Stimulated activated CD8-positive, alpha-beta memory T cell treated with anti-CD3 and anti-CD28 coated beads, Interleukin-7, amount 100 ng/mL, for 1 hour (primary cell): ENCODE data around the gene CDH18.

Experiments used
- DNase-seq, 2 donors: peaks; one replicate each; pipeline ENCODE4 v3.0.0-alpha.2; 2020; ENCODE audit warnings: low read depth in 2 of 2

The CDH18 gene

GRCh38 chr5:19987612-19988361 lies at the start of gene CDH18:
CDH18 (minus strand) TSS chr5:19988200; CDS start chr5:19838986, 149,214 bp downstream.
- DNase-seq, result no peak

- DNase-seq, result no peak
Observed at GRCh38 chr5:20034717-20035116, 46.7 kb upstream of the CDH18 start.

DNA sequence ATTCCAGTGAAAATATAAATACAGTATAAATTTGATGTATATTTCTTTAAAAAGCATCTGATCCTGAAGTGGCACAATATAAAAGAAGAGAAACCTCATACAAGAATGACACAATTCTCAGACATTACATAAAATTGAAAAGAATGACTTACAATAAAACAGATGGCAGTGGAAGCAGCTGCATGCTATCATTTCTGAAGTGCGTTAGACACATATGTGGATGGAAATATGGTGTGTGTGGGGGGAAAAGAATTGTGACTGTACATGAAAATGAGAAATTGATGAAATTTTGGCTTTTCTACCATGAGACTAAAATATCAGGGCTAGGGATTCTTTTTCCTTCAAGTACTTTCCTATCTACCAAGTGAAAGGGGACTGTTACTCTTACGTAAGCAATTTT lies 45.9 kb upstream of the CDH18 start:
- DNase-seq, result no peak

DNA sequence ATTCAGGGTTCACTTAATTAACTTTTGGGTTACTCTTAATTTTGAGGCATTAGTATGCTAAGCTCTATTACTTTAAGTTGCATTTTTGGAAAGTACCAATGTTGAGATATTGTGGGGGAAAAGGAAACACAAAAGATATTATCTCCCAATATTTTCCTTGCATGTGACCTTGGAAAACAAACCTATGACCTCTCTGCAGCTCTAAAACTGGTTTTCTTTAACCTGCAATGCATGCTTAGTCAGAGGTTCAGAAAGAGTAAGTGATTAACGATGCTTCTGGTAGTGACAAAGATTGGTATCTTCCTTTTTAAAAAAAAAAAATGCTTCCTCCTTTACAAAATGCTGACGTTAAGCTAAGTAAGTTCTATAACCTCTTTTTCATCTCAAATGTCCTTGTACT lies 44.9 kb upstream of the CDH18 start:
- no peak for DNase-seq

DNA sequence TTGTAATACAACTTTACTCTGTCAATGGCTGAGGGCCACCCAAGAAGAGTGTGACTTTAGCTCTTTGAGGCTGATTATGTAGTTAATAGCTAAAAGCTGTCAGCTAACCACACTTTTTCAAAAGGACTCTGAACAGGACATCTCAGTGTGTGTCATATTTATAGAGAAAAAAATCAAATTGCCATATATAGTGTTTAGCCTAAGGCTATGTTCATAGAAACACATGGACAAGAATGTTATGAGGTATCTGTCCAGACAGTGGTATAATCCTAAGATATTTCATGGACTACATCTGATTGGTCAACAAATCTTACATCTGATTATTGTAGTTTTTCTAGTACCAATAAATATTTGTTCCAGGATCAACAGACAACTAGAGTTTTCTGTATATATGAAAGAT lies 42.1 kb upstream of the CDH18 start:
- no peak for DNase-seq

GRCh38 chr5:20029266-20029665 lies 41.3 kb upstream of the CDH18 start:
- no peak for DNase-seq

- DNase-seq, result no peak
Observed at GRCh38 chr5:20028506-20028905, 40.5 kb upstream of the CDH18 start.

DNA sequence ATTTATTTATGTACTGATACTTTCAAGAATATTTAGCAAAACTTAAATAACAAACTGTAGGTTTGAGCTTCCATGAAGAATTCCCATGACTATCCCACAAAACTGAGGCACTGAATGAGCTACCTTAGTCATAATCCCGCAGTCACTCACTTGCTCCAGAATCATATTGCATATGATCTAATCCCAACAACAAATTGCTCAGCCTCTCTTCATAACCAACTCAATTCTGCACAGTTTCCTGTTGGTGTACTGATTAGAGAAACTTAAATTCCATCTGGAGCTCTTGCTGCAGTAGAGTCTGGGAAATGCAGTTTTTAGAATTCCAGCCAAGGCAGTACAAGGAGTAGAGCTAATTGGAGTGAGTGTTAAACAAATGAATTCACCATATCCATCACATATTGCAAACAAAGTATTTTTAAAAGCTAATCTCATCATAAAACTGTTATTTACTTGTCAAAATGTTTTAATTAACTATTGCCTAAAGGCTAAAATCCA lies 35.7 kb upstream of the CDH18 start:
- no peak for DNase-seq

GRCh38 chr5:20020247-20020646 lies 32.2 kb upstream of the CDH18 start:
- DNase-seq, result no peak

GRCh38 chr5:20017021-20017420 lies 29.0 kb upstream of the CDH18 start:
- no peak for DNase-seq

GRCh38 chr5:20000416-20000815 lies 12.4 kb upstream of the CDH18 start:
- no peak for DNase-seq

GRCh38 chr5:19988457-19988856 lies 457 bp upstream of the CDH18 start:
- no peak for DNase-seq

DNA sequence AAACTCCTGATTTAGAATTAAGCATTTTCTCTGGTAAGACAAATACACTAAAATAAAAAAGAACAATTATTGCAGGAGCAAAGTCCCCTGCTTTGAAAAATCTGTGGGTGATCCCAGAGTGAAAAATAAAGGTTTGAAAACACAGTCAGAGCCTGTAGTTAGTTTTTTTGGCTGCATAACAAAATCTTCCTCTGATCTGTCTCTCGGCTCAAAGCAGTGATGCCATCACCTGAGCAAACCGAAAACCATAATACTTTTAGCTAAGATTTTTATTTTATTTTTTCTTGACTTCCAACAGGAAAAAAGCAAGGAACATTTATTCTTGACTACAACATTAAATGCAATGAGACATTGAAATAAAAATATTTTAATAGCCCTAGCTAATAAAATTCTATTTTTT lies 1.2 kb downstream of the CDH18 start:
- no peak for DNase-seq

DNA sequence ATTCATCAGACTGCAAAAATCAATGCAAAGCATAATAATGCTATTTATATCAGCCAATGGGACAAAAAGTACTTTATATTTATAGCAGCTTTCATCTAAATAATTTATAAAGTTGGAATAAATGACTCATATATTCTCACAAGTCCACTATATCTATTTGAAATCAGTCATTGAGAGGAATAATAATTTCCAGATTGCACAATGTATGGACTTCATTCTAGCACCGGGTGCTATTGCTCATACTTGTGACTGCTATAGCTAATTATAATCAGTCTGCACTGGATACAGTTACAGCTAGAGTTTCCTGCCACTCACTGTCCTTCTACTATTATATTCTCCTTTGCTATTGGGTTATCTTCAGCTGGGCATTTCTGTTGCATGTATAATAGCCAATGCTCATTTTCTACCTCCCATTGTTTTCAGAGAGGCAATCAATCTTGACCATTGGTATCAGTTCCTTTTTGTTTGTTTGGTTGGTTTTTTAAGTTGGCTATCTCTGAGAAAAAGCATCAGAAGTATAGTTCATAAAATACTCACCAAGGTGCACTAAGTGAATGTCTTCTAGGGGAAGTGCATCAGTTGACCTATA lies 1.9 kb downstream of the CDH18 start:
- no peak for DNase-seq

DNA sequence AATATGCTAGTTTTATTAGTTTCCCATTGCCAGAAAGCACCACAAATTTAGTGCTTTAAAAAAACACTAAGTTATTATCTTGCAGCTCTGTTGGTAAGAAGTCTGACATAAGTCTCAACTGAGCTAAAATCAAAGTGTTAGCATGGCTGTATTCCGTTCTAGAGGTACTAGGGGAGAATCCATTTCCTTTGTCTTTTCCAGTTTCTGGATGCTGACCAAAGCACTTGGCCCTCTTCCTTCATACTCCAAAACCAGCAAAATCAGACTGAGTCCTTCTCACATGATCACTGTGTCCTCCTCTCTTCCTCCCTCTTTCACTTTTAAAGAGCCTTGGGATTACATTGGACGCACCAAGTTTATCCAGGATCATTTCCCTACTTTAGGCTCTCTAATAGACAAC lies 9.5 kb downstream of the CDH18 start:
- no peak for DNase-seq

DNA sequence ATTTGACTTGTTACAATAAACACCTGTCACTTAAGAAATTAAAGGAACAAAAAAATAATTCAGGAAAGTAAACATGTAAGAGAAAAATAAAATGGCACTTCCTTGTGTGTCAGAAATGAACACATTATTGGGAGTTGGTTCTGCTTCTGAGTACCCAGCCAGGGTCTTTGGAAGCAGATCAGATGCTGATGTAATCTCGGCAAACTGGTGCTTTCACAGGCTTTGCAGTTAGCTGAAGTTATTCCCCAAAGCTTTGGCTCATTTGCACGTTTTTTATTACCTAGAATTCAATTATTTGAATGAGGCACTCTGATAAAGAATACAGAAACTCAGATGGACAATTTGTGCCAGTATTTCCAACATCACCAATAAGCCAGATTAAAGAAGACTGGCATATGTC lies 10.9 kb downstream of the CDH18 start:
- no peak for DNase-seq

DNA sequence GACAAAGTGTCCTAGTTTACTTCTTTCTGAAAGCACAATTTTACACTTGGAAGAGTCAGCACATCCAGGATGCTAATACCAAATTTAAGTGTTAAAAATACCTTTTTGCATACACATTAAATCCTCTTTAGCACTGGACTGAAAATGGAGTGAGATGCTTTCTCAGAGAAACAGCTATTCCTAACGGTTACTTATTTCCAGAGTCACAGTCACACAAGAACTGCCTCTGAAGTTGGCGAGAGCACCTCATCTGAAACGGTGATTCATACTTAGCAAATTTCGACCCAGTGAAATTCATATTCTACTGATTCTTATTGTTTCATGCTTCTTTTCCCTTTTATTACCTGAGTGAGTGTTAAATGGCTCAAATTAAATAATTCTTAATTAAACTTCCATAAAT lies 12.2 kb downstream of the CDH18 start:
- DNase-seq, result no peak

DNA sequence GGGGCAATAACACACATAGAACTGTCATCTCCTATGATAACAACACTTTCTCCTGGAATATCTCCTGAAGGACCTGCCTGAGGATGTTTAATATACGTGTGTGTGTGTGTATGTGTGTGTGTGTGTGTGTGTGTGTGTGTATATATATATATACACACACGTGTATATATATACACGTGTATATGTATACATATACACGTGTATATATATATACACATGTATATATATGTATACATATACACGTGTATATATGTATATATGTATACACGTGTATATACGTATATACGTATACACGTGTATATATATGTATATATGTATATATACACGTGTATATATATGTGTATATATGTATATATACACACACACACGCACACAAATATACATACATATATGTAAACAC lies 27.5 kb downstream of the CDH18 start:
- DNase-seq, result no peak

DNA sequence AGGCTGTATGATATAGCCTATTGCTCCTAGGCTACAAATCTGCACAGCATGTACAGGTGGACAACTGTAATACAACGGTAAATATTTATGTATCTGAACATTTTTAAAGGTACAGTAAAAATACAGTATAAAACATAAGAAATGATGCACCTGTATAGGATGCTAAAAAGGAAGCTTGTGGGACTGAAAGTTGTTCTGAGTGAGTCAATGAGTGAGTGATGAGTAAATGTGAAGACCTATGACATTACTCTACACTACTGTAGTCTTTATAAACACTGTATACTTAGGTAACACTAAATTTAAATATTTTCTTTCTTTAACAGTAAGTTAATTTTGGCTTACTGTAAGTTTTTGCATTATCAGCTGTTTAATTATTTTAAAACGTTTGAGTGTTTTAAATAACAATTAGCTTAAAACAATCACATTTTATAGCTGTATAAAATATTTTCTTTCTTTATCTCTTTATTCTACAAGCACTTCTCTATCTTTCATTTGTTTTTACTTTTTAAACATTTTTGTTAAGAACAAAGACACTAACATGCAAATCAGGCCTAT lies 28.1 kb downstream of the CDH18 start:
- no peak for DNase-seq

- no peak for DNase-seq
Observed at GRCh38 chr5:19950897-19951296, 37.1 kb downstream of the CDH18 start.

DNA sequence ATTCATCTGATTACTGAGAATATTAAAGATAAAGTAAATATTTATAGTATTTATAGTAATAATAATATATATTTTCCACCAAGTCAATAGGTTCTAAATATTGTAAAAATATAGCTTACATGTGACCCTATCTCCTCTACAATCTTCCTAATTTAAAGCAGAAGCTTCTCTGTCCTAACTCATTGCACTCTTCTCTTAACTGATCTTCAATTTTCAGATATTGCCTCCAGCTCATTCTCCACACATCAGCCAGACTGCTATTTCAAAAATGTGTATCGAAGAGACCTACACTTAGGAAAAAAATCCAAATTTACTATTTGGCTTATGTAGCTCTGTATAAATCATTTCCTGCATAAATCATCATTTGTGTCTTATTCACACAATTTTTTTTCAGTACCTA lies 47.8 kb downstream of the CDH18 start:
- DNase-seq, result no peak

DNA sequence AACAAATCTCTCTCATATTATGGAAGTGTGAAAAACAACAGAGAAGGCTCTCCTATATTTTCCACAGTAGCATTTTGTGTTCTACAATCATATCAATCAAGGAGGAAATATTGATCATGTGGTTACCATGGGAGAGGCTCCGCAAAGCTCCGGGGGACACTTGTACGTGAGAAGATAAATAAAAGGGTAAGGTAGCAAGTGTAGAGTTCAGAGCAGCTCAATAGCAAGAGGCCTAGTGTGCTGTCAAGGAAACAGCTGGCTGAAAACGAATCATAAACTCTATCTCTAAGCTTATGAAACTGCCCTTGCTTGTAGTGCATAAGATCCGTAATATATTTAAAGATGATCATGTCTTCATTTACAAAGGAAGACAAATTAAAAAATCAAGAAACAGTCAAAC lies 57.5 kb downstream of the CDH18 start:
- no peak for DNase-seq
